ENCODE data around the gene IFT80. TPM values are rescaled to one million over a fixed set of nuclear protein-coding genes. Genes with fewer than 3 reads are reported as not detected.

IFT80 gene
- total RNA-seq, 1 experiment from 2014 or later = 26.3 TPM

DNA sequence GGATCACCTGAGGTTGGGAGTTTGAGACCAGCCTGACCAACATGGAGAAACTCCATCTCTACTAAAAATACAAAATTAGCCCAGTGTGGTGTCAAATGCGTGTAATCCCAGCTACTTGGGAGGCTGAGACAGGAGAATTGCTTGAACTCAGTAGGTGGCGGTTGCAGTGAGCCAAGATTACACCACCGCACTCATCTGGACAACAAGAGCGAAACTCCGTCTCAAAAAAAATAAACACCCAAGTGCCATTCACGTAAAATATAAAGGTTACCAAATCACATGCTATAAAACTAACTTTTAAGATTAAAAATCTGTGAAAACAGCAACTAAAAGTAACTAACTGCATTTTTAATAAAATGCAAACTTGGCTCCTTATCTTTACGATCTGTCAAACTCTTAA is 41.7 kb upstream of the IFT80 start:
- no peaks in the 10 kb centered on the region for H3K9me2 ChIP-seq (ENCODE audit: insufficient read depth)
- POLR2A ChIA-PET = no interaction called here
- H3K4me3 ChIP-seq (replicated peaks in 1 of 2; ENCODE audit: low read depth in 1 of 2, low read length in 2 of 2) = no peak overlapping the region
- peaks cover 2 to 42% of the 10 kb centered on the region in 2 experiments; a peak in 2 of 4 replicates for H3K36me3 ChIP-seq (ENCODE audit: control insufficient read depth in 1 of 2, insufficient read depth in 2 of 2, low read length in 2 of 2)
- no peaks in the 10 kb centered on the region for H3K9me3 ChIP-seq (ENCODE audit: control insufficient read depth in 1 of 2, insufficient read depth in 1 of 2, low read depth in 1 of 2, low read length in 2 of 2)
- H3K4me2 ChIP-seq (ENCODE audit: low read length) = no peak overlapping the region
- ATAC-seq (no peak), DNase-seq (ENCODE audit: low read depth, low spot score) (no peak)
- no TSS peak for BruUV-seq (replicated peaks)
- H3K27me3 ChIP-seq (ENCODE audit: insufficient read depth, low read length) = no peaks in the 10 kb centered on the region
- H2AFZ ChIP-seq (ENCODE audit: low read depth, low read length, poor library complexity, severe bottlenecking) = no peak overlapping the region
- H4K20me1 ChIP-seq (ENCODE audit: insufficient read depth) = peaks cover 18% of the 10 kb centered on the region; the same call in 1 of the 2 replicates
- intact Hi-C loops (cut with micrococcal nuclease) = no loop called here
- CTCF ChIA-PET = no interaction called here
- peaks cover 0 to 6% of the 10 kb centered on the region in 2 experiments; a peak in 2 of 4 replicates for H3K4me1 ChIP-seq (ENCODE audit: control insufficient read depth in 1 of 2, insufficient read depth in 2 of 2, low read length in 2 of 2)
- RAD21 ChIA-PET (ENCODE audit: low non-redundant PET in 1 of 2, low total read pairs in 2 of 2, uncharacterized antibody in 2 of 2, unreplicated experiment in 2 of 2) = no interaction called here
- no peak overlapping the region for H3K9ac ChIP-seq (ENCODE audit: low read length)
- peaks cover 100% of the 10 kb centered on the region for H3K79me2 ChIP-seq (ENCODE audit: insufficient read depth, low read length)
- no peak overlapping the region for H3K27ac ChIP-seq (ENCODE audit: low read depth, low read length)
- no peak for TF ChIP-seq SRF (IDR thresholded peaks at IDR 0.05; ENCODE audit: low read depth)

DNA sequence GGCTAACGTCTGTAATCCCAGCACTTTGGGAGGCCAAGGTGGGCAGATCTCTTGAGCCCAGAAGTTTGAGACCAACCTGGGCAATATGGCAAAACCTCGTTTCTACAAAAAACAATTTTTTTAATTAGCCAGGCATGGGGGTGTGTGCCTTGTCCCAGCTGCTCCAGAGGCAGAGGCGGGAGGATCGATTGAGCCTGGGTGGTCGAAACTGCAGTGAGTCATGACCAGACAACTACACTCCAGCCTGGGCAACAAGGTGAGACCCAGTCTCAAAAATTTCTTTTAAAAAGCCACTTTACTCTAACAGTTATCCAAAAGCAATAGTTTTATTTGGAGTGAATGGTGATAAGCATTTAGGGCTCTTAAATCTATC is 38.0 kb upstream of the IFT80 start:
- H3K36me3 ChIP-seq (ENCODE audit: control insufficient read depth in 1 of 2, insufficient read depth in 2 of 2, low read length in 2 of 2) = peaks cover 28 to 49% of the 10 kb centered on the region in 2 experiments
- peaks cover 100% of the 10 kb centered on the region for H3K79me2 ChIP-seq (ENCODE audit: insufficient read depth, low read length)
- H3K27me3 ChIP-seq (ENCODE audit: insufficient read depth, low read length) = no peaks in the 10 kb centered on the region
- H3K9ac ChIP-seq (ENCODE audit: low read length) = no peak overlapping the region
- H3K27ac ChIP-seq (ENCODE audit: low read depth, low read length) = no peak overlapping the region
- RAD21 ChIA-PET (ENCODE audit: low non-redundant PET in 1 of 2, low total read pairs in 2 of 2, uncharacterized antibody in 2 of 2, unreplicated experiment in 2 of 2) = no interaction called here
- CTCF ChIA-PET = interaction anchor here (0.9 kb wide), 1 partner anchor 12 kb away, joined by 3 read pairs; the partner anchor contains the start of gene TRIM59
- H3K4me3 ChIP-seq (replicated peaks in 1 of 2; ENCODE audit: low read depth in 1 of 2, low read length in 2 of 2) = no peak overlapping the region
- no peaks in the 10 kb centered on the region for H3K9me2 ChIP-seq (ENCODE audit: insufficient read depth)
- intact Hi-C loops (cut with micrococcal nuclease) = no loop called here
- BruUV-seq (replicated peaks) = no TSS peak
- DNase-seq (ENCODE audit: low read depth, low spot score) = no peak
- no peak for ATAC-seq
- no peaks in the 10 kb centered on the region for H3K9me3 ChIP-seq (ENCODE audit: control insufficient read depth in 1 of 2, insufficient read depth in 1 of 2, low read depth in 1 of 2, low read length in 2 of 2)
- peaks cover 33% of the 10 kb centered on the region; the same call in 1 of the 2 replicates for H4K20me1 ChIP-seq (ENCODE audit: insufficient read depth)
- H3K4me1 ChIP-seq (ENCODE audit: control insufficient read depth in 1 of 2, insufficient read depth in 2 of 2, low read length in 2 of 2) = no peaks in the 10 kb centered on the region
- H2AFZ ChIP-seq (ENCODE audit: low read depth, low read length, poor library complexity, severe bottlenecking) = no peak overlapping the region
- POLR2A ChIA-PET = interaction anchor here (1.3 kb wide), 1 partner anchor 13 kb away, joined by 3 read pairs; the partner anchor contains the start of gene TRIM59
- TF ChIP-seq ZNF274 (IDR thresholded peaks at IDR 0.05; ENCODE audit: low read depth, low read length) (no peak), POLR2AphosphoS5 (IDR thresholded peaks at IDR 0.05; ENCODE audit: low read depth, low read length) (0 out of 2 replicates have a peak, but pooled peaks have one; percentile 10)
- no peak overlapping the region for H3K4me2 ChIP-seq (ENCODE audit: low read length)

Measured in HCT116 (cell line).